ENCODE results near the gene PRICKLE1.
"Not testable (repeated sequence)": the region's sequence is repeated elsewhere in the genome, so short reads cannot be mapped to it uniquely, and the experiment has no call there.

PRICKLE1 gene

DNA sequence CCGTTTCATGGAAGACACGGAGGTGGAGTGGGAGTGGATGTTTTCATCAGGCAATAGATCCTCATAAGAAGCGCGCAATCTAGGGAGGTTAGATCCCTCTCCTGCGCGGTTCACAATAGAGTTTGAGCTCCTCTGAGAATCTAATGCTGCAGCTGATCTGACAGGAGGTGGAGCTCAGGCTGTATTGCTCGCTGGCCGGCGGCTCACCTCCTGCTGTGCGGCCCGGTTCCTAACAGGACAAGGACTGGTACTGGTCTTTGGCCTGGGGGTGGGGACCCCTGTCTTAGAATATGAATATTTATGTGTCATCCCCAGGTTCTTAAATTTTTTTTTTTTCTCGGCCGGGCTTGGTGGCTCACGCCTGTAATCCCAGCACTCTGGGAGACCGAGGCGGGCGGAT is 36.7 kb downstream of the PRICKLE1 start:
- DNase-seq, result no peak

DNA sequence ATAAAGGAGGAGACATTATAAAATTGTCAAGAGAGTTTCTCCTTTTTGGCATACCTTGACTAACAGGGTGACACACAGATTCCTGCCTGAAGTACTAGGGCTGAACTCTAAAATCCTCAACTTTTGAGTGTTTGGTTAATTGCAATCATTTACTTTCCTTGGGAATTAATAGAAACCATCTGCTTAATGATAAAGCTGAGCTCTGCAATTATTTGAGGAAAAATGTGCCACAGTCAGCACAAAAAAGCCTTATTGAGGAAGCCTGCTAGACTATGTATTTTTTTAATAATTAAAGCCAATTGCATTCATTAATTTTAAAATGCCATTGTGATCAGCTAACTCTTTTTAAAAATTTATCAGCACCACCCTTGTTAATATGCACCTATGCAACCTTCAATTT is 38.7 kb downstream of the PRICKLE1 start:
- DNase-seq, result no peak

DNA sequence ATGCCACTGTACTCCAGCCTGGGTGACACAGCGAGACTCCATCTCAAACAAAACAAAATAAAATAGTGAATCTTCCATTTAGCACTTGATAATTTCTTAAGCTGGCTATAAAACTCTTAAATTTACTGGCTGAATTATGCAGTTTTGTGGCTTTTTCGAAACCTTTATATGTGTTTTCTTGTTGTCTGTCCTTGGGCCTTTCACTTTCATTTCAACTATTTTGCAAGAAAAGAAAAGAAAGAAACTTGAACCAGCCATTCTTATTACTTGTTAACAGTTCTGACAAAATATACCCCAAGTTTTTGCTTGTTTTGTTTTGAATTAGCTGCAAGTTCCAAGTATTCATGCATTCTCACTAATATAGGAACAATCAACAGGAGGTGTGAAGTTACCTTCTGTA is 42.8 kb downstream of the PRICKLE1 start:
- no peak for DNase-seq

DNA sequence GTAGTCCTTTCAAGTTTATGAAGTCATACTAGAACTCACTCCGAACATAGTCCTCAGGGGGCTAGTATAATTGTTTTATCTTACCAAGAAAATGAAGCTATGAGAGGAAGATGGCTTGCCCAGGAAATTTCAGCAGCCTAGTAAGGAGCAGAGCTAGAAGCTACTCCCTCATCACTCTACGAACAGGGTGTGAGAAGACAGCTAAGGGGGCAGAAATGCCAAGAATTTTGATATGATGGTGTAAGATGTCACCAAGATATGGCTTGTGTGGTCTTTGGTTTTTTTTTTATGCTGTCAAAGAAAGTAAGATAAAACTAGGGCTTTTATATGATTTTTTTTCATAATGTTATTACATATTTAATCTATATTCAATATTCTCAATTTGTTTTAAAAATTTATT is 47.6 kb downstream of the PRICKLE1 start:
- DNase-seq, result no peak

DNA sequence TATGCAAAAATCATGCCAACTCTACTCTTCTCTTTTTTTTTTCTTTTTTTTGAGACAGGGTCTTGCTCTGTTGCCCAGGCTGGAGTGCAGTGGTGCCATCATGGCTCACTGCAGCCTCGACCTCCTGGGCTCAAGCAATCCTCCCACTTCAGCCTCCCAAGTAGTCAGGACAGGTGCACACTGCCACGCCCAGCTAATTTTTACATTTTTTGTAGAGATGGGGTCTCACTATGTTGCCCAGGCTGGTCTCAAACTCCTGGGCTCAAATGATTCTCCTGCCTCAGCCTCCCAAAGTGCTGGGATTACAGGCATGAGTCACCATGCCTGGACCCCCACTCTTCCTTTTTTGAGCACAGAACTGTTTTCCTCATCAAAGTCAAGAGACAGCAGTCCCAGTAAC is 48.2 kb downstream of the PRICKLE1 start:
- not testable (repeated sequence) for DNase-seq

DNA sequence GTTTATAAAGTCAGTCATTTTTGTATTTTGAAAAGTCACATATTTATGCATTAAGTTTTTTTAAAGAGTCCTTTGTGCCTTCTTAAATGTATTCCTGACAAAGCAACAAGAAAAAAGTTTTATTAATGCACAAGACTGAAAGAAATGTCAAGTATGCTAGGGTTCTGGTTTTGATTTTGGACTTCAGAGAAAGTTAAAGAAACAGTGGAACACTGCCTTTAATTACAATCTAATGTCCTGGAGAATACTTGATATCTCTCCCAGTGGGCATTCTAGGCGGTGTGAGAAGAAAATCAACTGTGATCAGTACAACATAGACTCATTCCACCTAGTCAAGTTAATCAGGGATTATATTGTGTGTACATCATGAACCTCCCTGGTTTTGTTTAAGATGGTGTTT is 49.9 kb downstream of the PRICKLE1 start:
- DNase-seq, result no peak

DNA sequence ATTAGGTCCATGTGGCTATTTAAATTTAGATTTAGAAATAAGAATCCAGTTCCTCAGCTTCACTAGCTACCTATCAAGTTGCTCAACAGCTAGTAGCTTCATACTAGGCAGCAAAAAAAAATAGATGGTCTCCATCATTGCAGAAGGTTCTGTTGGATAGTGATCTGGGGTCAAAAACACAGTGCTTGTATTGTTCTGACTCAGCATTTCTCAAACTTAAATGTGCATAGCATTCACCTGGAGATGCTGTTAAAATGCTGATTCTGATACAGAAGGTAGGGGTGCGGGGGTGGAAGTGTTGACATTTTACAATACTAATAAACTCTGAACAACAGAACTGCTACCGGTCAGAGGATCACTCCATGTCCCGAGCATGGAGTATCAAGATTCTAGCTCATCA is 51.3 kb downstream of the PRICKLE1 start:
- DNase-seq, result no peak

DNA sequence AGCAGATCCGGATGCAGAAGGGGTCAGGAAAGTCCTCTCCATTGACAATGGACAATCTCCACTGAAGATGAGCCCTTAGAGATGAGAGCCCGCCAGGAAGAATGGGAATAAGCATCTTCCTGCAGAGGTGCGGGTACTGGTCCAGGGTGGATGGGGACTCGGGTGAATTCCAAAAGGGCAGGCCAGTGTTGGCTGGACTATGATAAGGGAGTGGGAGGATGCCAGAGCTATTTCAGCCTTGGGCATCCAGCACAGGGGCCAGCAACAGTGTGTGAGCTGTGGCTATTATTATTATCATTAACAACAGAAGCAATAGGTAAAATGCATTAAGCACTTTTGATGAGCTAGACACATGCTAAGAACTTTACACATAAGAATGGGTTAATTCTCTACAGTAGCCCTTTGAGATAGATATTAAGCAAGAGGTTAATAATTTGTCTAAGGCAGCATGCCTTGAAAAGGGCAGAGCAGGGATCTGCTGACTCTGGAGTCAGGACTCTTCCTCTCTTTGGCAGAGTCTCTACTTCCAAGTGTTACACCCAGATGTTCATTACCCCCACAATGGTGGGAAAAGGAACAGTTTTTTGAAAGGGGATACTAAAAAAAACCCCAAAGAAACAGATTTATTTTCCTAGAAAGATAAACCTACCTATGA is 55.2 kb downstream of the PRICKLE1 start:
- no peak for DNase-seq

DNA sequence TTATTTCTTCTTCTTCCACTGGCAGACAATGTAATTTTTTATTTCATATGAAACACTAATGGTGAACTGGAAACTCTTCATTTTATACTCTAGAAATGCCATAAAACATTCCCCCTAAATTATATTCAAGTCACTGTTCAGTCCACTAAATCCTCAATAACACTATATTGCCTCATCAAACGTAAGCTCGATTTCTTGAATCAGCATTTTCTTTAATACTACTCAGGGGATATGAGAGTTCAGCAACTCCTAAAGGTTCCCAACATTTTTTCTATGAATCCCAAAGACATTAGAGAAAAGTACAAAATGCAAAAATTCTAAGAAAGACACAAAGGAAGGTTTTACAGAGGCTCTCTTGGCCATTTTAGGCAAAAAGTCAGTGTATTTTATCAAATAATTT is 59.3 kb downstream of the PRICKLE1 start:
- DNase-seq, result no peak

DNA sequence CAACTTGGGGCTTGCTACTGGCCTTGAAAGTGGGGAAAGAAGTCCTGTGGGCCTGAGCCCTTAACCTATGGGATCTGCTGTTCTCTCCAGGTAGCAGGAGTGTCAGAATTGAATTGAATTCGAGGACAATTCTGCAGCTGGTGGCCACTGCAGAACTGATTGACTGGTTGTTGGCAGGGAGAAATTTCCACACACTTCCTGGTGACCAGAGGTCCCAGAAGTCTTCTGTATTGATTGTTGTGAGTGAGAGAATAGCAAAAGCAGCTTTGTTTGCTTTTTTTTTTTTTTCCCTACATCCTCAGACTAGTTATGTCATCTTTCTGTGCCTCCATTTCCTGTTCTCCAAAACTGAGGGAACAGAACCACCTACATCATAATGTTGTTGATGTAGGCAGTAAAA is 64.1 kb downstream of the PRICKLE1 start:
- DNase-seq, result no peak

DNA sequence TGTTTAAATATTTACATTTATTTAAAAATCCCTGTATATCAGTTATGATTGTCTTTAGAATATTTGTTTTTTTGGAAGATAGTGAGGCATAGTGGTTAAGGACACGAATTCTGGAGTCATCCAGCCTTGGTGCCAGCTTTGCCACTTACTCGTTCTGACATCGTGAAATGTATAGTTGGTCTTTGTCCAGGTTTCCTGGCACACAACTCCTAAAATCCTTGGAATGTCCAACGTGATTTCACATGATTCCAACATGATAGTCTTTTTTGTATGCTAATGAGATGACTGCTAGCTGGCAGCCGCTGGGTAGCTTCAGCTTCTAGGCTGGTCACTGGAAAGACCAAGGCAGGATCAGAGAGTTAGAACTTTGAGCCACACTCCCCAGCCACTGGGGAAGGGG is 64.8 kb downstream of the PRICKLE1 start:
- DNase-seq, result no peak

DNA sequence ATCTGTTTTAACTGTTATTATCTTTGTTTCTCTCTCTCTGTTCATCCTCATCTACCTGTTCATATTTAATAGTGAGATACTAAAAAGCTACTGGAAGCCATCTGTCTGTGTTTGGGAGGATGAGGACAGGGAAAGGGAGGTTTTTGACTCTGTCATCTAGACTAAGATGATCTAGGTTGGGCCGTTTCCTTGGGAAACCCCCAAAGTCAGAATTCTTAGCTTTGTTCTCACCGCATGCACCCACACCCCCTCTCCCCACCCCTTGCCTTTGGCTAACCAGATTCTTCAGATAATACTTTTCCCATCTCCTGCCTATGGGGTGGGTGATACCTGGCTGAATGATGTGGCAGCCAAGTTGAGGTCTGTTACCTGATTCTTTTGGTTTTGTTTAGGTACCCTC is 73.0 kb downstream of the PRICKLE1 start:
- no peak for DNase-seq

DNA sequence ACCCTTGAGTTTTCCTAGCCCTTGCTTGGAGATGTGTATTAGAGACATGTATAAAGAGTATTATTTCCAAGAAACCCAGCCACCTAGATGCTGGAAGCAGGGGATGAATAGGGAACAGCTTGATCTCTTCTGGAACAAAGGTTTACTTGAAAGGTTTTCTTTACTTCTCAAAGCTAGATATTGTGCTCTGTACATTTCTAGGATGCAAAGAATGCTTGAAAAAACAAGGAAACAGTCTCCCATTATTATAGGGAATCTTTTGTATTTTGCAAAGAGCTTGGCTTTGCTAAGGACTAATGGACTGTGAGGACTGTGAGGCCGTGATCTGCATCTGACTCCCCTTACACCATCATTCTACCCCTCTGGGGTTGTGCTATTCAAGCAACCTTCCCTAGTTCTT is 77.9 kb downstream of the PRICKLE1 start:
- DNase-seq, result no peak

DNA sequence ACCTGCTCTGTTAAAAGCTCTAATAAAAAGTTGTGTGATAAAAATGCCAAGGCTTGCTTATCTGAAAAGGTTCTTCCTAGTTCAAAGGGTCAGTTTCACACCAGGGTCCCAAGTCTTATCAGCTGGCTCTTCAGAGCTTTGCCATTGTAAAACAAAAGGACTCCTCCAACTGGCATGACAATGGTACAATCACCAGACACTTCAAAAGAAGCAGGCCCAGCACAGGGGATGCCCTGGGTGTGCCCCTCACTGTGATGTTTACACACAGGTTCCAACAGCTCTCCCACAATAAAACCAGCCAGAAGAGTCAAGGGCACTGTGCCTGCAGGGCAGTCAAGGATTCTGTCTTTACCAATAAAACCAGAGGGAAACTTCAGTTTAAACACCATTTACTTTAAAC is 78.7 kb downstream of the PRICKLE1 start:
- no peak for DNase-seq

DNA sequence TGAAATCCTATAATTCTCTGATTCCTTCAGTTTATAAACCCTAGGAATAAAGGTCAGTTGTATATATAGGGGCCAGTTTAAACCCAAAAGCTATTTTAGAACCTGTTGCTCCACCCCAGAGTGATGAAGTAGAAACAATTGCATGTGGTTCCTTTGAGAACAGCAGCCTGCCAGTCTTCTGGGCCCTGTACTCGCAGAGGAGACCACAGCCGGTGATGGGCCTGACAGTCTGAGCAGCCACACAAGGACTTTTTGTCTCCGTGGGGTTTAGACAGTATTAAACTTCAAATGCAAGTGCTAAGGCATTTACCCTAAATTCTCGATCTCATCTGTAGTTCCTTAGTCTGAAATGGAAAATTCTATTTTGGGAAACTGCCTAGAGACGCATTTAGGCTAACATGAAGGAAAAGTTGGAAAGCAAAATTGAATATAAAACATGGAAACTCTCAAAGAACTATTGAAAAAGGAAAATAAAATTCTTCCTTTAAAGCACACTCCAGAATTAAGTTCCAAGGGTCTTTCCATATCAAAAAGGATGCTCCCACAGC is 80.6 kb downstream of the PRICKLE1 start:
- no peak for DNase-seq

DNA sequence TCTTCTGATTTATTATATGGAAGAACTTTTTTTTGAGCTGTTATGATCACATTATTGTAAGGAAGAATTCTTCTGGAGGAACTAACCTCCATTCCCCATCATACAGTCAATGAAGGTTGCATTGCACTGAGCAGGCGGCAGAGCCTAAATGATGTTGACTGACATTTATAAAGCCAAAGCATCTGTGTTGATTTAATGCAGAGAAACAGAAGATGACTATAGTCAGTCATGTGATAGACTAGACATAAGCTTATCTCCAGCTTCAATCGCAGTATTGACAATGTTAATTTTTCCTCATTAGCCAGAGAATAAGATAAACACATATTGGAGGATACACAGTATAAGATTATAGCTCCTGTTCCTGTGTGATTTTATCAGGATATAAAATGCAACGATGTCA is 82.0 kb downstream of the PRICKLE1 start:
- peak; percentile 3 for DNase-seq

DNA sequence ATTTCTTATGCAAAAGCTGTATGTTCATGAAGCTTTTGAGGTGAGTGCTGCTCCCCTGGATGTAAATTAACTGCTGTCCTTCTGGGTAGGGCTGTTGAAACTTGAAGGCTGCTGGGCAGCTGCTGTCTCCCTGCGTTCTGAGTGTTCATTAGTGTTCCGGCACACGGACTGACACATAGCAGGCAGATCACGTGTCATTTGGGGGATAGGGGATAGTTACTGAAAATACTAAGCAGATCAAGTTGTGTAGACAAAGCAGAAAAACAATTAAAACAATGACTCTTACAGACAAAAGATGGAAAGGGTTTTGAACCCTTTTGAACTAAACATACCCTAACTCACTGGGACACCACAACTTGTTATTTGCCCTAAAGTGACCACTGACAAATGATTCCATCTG is 82.5 kb downstream of the PRICKLE1 start:
- DNase-seq, result peak; percentile 11

DNA sequence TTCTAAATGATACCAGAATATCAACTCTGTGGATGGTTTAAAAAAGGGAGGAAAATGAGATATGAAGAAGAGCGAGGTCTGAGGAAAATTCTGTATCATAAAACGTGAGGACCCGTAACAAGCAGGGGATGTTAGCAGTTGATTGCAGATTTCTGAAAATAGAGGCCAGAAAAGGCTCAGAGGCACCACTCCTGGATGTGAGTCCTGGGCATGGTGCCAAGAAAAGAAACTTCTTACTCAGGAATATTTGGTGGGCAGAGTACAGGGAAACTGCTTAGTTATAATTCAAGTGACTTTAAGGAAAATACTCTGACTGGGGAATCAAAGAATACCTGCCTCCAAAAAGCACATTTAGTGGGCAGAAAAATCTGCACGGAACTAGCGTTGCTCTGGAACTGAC is 85.5 kb downstream of the PRICKLE1 start:
- DNase-seq, result no peak

DNA sequence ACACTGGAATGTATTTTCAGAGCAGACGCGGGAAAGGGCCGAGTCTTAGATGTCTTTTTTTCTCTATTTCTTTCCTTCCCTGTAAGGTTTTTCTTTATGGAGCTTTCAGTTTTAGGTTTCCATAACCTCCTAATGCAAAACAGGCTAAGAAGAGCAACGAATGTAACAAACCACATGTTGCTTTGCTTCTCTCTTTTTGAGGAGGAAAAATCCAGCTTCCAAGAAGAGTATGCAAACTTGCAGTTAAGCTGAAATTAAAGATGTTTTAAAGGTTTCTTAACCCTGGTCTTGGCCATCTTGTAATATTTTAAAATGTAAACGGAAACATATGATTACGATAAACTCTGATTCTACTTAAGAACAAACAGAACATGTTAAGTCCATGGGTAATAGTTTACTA is 86.9 kb downstream of the PRICKLE1 start:
- DNase-seq, result no peak

DNA sequence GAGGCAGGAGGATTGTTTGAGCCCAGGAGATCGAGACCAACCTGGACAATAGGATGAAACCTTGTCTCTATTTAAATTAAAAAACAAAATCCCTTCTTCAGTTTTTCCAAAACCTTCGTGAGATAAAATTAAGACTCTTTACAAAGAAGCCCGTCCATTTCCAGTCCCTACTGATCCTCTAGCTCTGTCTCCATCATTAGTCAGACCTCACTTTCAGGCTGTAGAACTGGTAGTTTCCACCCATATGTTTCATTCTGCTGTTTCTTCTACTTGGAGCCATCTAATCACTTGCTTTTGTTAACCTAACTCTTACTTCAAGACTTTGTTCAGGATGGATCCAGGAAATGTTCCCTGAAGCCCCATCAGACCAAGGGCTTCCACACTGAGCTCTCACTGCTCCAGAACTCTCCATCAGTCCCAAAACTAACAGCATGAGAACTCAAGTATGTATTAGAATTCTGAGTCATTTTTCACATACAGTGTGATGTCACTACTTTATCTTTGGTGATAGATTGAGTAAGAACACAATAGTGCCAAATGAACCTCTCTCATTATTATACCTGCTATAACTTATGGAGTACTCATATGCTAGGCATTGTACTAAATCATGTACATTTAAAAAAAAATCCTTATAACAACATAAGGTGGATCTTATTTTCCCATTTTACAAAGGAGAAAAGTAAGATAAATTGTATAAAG is 90.8 kb downstream of the PRICKLE1 start:
- DNase-seq, result no peak

DNA sequence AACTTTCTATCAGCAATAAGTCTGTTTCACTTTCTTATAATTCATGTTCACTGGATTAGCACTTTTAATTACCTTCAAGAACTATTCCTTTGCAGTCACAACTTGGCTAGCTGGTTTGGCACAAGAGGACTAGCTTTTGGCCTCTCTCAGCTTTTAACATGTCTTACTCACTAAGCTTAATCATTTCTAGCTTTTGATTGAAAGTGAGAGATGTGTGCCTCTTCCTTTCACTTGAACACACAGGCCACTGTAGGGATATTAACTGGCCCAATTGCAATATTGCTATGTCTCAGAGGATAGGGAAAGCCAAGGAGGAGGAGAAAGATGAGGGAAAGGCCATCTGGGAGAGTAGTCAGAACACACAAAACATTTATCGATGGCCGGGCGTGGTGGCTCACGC is 92.7 kb downstream of the PRICKLE1 start:
- no peak for DNase-seq

DNA sequence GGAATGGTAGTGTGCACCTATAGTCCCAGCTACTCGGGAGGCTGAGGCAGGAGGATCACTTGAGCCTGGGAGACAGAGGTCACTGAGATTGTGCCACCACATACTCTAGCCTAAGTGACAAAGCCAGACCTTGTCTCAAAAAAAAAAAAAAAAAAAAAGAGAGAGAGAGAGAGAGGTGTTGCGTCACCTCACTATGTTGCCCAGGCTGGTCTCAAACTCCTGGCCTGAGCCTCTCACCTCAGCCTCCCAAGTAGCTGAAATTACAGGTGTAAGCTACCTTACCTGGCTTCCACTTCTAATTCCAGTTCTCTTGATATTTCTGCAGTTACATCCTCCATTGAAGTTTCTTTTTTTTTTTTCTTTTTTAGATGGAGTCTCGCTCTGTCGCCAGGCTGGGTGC is 94.3 kb downstream of the PRICKLE1 start:
- no peak for DNase-seq

DNA sequence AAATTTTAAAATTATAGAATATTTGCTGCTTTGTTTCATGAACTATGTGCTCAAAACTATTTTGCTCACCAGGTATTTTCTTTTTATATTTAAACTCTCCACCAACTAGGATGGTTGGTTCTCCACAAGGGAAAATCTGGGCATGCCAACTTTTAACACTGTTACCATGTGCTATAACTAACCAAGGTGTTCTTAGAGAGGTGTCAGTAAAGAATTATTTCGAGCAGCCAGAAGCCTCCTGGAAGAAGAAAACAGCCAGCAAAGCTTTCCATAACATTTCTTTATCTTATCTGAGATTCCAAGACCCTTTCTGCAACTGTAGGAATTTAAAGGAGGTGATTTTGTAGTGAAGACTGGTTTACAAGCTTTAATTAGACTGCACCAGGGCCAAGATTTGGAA is 97.3 kb downstream of the PRICKLE1 start:
- no peak for DNase-seq

DNA sequence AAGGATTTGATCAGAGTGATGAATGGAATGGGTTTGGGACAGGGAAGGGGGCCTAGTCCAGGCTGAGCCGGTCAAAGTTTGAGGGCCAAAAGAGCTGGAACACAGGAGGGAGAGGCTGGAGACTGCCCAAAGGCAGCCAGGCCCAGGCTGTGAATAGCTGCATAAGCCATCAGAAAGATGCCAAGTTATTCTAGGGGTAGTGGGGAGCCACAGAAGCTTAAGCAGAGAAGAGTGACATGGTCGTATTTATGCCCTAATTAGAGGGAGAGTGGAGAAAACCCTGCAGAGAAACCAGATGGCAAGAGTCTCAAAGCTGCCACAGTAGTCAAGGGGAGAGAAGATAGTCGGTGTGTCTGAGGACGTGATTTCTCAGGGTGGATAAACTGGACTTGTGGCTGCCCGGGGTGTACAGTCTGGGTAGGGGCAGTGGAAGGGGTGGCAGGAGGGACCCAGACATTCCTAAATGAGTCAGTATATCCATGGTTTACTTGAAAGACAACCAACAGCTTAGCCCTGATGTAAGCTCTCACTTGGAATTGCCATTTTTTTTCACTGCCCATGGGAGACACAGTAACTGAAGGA is 99.2 kb downstream of the PRICKLE1 start:
- DNase-seq, result no peak
